Upper lobe of right lung (tissue), 1 donor: Measurements from ENCODE around the gene DRP2. TPM values are rescaled to one million over a fixed set of nuclear protein-coding genes. Genes with fewer than 3 reads are reported as not detected.
"Not testable (repeated sequence)": the region's sequence is repeated elsewhere in the genome, so short reads cannot be mapped to it uniquely, and the experiment has no call there.

Source experiments
- ATAC-seq: fragments of 200-7000 bp; cut with Tn5 transposase; one replicate; pipeline ENCODE4 v1.9.1; 2020; ENCODE audit warnings: mild to moderate bottlenecking, moderate library complexity
- DNase-seq: peaks from one replicate; pipeline ENCODE4 v3.0.0-alpha.2; 2020
- H3K27ac ChIP-seq: fragments of 200-600 bp; one replicate; pipeline ENCODE4 v1.8.0; 2022
- H3K27me3 ChIP-seq: fragments of 200-600 bp; one replicate; pipeline ENCODE4 v1.8.0; 2022; ENCODE audit warnings: mild to moderate bottlenecking
- H3K36me3 ChIP-seq: fragments of 200-600 bp; one replicate; pipeline ENCODE4 v1.8.0; 2022
- H3K4me1 ChIP-seq: fragments of 200-600 bp; one replicate; pipeline ENCODE4 v1.8.0; 2022
- H3K4me3 ChIP-seq: fragments of 200-600 bp; one replicate; pipeline ENCODE4 v1.8.0; 2022; ENCODE audit warnings: mild to moderate bottlenecking
- H3K9me3 ChIP-seq: fragments of 200-600 bp; one replicate; pipeline ENCODE4 v1.8.0; 2022
- CTCF ChIP-seq: fragments of 200-600 bp; IDR thresholded peaks from one replicate; pipeline ENCODE4 v1.8.0; 2022; ENCODE audit warnings: antibody characterized with exemption
- intact Hi-C: fragments of 100-400 bp; cut with DNase I; formaldehyde crosslinking; loops from one replicate; pipeline ENCODE4 v1.11.0; 2022
- long read RNA-seq: library from polyadenylated mRNA; unstranded; transcript quantifications from one replicate; pipeline ENCODE4 v2.0.0, GENCODE V29; 2021
- total RNA-seq: library from RNA; stranded (reverse); fragmentation: NEBNext Ultra II Directional; extraction: Animal tissue kit (Norgen Biotek cat#: 25700); gene quantifications from one replicate; pipeline ENCODE4 v1.2.1, GENCODE V29; 2021
- donor health status: DM: no; HTN: yes; CAD: no; lungs with severe emphysema.

The DRP2 gene
- not detected for total RNA-seq
- long read RNA-seq = 0 reads

- H3K27ac ChIP-seq = no peak within 1 kb of the TSS
- intact Hi-C loops = no loop called here
- H3K4me1 ChIP-seq = no peaks in the 10 kb centered on the region
- no peak within 1 kb of the TSS for H3K4me3 ChIP-seq
- DNase-seq (no peak), ATAC-seq (no peak)
- no peaks in the 10 kb centered on the region for H3K27me3 ChIP-seq
- H3K36me3 ChIP-seq = no peaks in the 10 kb centered on the region
- TF ChIP-seq CTCF = no peak
- no peaks in the 10 kb centered on the region for H3K9me3 ChIP-seq
Measured at GRCh38 chrX:101219116-101219863, at the start of gene DRP2. Gene DRP2, plus strand, starts transcription at chrX:101219786. Its CDS starts 11,862 bp downstream, at chrX:101231648.

GRCh38 chrX:101171883-101172400, 47.6 kb upstream of the DRP2 start:
- H3K27me3 ChIP-seq = no peaks in the 10 kb centered on the region
- no peaks in the 10 kb centered on the region for H3K36me3 ChIP-seq
- intact Hi-C loops = no loop called here
- no peak for DNase-seq
- no peak for ATAC-seq
- H3K4me1 ChIP-seq = no peaks in the 10 kb centered on the region
- no peaks in the 10 kb centered on the region for H3K9me3 ChIP-seq
- no peak overlapping the region for H3K4me3 ChIP-seq
- TF ChIP-seq CTCF = no peak
- H3K27ac ChIP-seq = no peak overlapping the region

- Histone ChIP-seq H3K27ac (no peak overlapping the region), H3K36me3 (no peaks in the 10 kb centered on the region), H3K4me3 (no peak overlapping the region), H3K27me3 (no peaks in the 10 kb centered on the region), H3K9me3 (no peaks in the 10 kb centered on the region), H3K4me1 (no peaks in the 10 kb centered on the region)
- no peak for DNase-seq
- intact Hi-C loops = no loop called here
- no peak for TF ChIP-seq CTCF
- no peak for ATAC-seq
Measured at GRCh38 chrX:101176439-101176838, 43.1 kb upstream of the DRP2 start.

GRCh38 chrX:101184876-101185275, 34.7 kb upstream of the DRP2 start:
- H3K4me1 ChIP-seq, H3K4me3 ChIP-seq, H3K36me3 ChIP-seq, H3K27me3 ChIP-seq, ATAC-seq, H3K9me3 ChIP-seq, intact Hi-C loops, DNase-seq, H3K27ac ChIP-seq: not testable (repeated sequence)

- H3K36me3 ChIP-seq, intact Hi-C loops, H3K27ac ChIP-seq, H3K27me3 ChIP-seq, ATAC-seq, H3K4me1 ChIP-seq, H3K4me3 ChIP-seq, DNase-seq, H3K9me3 ChIP-seq: not testable (repeated sequence)
Measured at GRCh38 chrX:101187961-101188360, 31.6 kb upstream of the DRP2 start.

GRCh38 chrX:101190736-101191135, 28.9 kb upstream of the DRP2 start:
- Histone ChIP-seq H3K4me1 (no peaks in the 10 kb centered on the region), H3K4me3 (no peak overlapping the region), H3K9me3 (no peaks in the 10 kb centered on the region), H3K27me3 (no peaks in the 10 kb centered on the region), H3K36me3 (no peaks in the 10 kb centered on the region), H3K27ac (no peak overlapping the region)
- ATAC-seq (no peak), DNase-seq (no peak)
- TF ChIP-seq CTCF = no peak
- intact Hi-C loops = no loop called here
